Activated T-cell treated with anti-CD3 and anti-CD28 coated beads for 1 hour (primary cell): ENCODE data around the gene CTBP2.
"Not testable (repeated sequence)": the region's sequence is repeated elsewhere in the genome, so short reads cannot be mapped to it uniquely, and the experiment has no call there.

Source experiments
- DNase-seq: peaks from one replicate; pipeline ENCODE4 v3.0.0-alpha.2; 2020; ENCODE audit warnings: low read depth

CTBP2 gene

GRCh38 chr10:125087191-125087896 is 73.0 kb downstream of the CTBP2 start:
- DNase-seq = no peak

GRCh38 chr10:125086691-125087090 is 73.7 kb downstream of the CTBP2 start:
- no peak for DNase-seq

- no peak for DNase-seq
Observed at GRCh38 chr10:125085258-125086054, 74.9 kb downstream of the CTBP2 start.

GRCh38 chr10:125084614-125085257 is 75.6 kb downstream of the CTBP2 start:
- no peak for DNase-seq

DNA sequence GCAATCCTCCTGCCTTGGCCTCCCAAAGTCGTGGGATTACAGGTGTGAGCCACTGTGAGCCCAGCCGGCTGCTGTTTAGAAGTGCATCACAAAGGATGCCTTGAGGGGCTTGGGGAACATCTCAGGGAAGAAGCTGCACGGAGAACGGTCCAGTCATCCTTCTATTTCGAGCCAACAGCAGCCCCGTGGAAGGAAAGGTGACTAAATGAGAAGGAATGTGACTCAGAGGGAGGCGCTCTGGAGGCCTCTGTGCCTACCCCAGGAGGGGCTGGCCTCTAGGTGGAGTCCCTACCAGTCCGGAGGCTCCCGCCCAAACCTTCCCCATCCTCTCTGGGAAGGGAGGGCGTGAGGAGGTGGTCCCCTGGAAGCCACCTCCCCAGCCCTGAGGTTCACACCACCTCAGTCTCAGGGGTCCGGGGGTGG is 76.2 kb downstream of the CTBP2 start:
- no peak for DNase-seq

DNA sequence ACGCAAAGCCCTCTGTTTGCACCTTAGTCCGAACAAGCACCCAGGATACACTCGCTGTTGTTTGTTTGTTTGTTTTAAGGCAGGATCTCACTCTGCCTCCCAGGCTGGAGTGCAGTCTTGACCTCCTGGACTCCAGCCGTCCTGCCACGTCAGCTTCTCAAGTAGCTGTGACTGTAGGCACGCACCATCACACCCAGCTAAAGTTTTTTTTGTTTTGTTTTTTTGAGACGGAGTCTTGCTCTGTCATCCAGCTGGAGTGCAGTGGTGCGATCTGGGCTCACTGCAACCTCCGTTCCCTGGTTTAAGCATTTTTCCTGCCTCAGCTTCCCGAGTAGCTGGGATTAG is 76.8 kb downstream of the CTBP2 start:
- DNase-seq = no peak

DNA sequence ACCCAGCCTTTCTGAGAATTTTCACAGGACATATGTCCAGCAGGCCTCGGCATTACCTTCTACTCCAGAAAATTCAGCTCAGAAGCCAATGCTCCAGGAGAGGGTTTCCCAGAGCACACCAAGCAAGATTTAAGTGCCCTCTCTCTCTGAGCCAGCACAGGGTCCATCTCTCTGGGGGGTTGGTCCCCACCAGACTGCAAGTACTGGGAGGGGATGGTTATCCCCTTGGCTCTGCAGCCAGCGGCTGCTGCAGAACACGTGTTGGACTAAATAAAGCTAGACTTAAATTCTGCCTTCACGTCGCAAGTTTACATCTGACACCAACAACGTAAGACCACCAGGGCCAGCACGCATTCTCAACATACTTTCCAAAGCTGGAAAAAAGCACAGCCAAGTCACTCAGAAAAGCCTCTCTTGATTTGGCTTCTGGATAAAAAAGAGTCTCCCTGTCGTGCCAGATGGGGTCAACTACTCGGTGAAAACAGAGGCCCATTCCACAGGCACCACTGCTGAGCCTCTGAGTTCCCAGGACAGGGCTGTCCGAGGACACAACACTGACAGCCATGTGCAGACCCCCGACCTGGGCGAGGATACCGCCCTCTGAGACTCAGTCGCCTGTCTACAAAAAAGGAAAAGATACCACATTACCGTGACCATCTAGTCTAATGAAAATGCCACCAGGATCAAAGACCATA is 77.3 kb downstream of the CTBP2 start:
- no peak for DNase-seq

DNA sequence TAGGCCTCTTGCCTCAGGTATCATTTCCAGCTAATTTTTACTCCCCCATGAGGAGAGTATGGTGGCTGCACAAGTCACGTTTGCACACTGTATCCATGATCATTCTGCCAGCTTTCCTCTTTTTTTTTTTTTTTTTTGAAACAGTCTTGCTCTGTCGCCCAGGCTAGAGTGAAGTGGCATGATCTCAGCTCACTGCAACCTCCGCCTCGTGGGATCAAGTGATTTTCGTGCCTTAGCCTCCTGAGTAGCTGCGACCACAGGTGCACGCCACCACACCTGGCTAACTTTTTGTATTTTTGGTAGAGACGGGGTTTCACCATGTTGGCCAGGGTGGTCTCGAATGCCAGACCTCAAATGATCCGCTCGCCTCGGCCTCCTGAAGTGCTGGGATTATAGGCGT is 77.9 kb downstream of the CTBP2 start:
- not testable (repeated sequence) for DNase-seq

- no peak for DNase-seq
Observed at GRCh38 chr10:125081931-125082330, 78.4 kb downstream of the CTBP2 start.

DNA sequence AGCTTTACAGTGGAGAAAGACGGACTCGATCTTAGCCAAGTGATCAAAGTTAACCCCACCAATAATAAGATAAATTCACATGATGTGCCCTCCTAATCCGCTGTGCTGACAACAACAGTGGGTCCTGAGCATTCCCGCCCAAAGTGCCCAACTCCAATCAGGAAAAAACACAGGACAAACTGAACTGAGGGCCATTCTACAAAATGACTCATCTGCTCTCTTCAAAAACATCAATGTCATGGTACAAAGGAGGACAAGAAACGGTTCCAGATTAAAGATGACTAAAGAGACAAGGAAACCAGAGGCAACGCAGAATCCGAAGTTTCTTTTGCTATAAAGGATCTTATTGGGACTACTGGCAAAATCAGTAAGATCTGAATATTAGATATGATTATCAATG is 79.4 kb downstream of the CTBP2 start:
- DNase-seq = no peak

GRCh38 chr10:125080296-125080695 is 80.1 kb downstream of the CTBP2 start:
- no peak for DNase-seq

- no peak for DNase-seq
Observed at GRCh38 chr10:125079091-125079600, 81.2 kb downstream of the CTBP2 start.

DNA sequence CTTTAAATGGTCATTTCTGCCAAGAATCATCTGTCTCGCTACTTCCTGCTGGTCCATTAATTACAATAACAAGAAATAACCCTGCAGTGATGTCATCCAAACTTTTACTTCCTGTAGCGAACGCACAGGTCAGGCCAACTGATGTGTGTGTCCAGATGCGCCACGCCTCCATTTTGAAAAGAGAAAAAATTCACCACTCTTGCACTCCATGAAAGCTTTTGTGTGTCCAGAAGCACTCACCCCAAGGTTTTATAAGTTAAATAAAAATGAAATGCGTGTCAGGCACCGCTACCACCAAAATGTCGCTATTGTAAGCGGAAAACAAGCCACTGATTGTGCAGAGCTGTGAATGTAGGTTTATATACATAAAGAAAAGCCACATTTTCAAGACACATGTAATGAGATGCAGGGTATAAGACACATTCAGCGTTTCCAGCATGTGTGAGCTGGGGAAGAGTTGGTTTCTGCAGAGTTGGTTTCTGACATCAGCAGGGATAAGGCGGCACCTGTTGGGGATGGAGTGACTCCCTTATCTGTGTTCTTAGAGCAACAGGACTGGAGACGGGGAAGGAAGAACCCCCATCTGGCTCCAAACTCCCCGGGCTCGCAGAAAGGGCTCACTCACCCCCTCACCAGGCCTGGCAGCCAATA is 83.3 kb downstream of the CTBP2 start:
- DNase-seq = no peak

GRCh38 chr10:125076121-125076825 is 84.1 kb downstream of the CTBP2 start:
- DNase-seq = no peak

- no peak for DNase-seq
Observed at GRCh38 chr10:125073996-125074395, 86.4 kb downstream of the CTBP2 start.

DNA sequence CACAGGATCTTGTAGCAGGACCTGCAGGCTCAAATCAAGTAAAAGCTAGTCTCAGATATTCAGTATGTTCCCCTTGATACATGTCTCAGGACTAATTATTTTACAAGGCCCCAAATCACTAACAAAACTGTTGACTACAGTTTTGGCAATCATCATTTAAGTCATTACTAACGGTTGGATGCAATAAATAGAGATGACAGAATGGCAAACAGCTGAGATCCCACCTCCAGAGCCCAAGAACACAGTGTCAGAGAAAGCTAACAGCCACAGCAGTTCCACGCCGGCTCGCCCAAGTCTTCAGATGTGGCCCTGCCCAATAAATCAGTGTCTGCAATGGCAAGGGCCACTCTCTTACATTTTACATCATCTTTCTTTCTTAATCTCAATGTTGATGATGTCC is 87.6 kb downstream of the CTBP2 start:
- DNase-seq = no peak

DNA sequence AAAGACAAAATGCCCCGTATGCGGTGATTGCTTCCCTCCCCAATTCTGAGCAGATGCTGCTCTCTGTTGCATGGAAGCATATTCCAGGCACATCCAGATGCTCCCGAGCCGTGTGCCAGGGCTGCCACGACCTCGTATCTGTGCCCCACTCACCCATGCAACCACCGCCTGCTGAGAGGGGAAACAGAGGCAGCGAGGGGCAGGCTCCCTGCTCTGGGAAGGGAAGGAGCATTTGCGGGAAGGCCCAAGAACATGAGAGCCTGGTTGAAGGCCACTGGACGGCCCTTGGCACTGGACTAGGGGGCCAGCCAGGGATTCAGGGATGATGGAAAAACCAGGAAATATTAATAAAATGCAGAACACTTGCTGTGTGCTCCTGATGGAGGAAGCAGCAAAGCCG is 89.4 kb downstream of the CTBP2 start:
- DNase-seq = no peak

GRCh38 chr10:125068406-125068805 is 92.0 kb downstream of the CTBP2 start:
- no peak for DNase-seq

DNA sequence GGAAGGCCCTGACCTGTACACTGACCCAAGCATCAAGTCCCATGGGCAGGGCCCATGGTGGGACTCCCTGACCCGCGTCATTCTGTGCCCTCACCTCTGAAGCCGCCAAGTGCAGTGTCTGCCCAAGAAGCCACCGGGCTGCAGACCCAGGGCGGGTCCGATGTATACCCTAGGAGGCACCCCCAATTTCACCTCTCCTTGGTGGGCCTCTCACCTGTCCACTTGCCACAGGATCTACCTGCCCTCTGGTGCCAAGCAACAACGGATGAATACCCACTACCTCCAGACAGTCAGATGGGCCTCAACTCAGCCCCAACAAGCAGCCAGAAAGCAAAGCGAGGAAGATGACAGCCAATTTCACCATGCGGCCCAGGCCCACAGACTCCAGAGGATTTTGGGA is 92.6 kb downstream of the CTBP2 start:
- DNase-seq = no peak

DNA sequence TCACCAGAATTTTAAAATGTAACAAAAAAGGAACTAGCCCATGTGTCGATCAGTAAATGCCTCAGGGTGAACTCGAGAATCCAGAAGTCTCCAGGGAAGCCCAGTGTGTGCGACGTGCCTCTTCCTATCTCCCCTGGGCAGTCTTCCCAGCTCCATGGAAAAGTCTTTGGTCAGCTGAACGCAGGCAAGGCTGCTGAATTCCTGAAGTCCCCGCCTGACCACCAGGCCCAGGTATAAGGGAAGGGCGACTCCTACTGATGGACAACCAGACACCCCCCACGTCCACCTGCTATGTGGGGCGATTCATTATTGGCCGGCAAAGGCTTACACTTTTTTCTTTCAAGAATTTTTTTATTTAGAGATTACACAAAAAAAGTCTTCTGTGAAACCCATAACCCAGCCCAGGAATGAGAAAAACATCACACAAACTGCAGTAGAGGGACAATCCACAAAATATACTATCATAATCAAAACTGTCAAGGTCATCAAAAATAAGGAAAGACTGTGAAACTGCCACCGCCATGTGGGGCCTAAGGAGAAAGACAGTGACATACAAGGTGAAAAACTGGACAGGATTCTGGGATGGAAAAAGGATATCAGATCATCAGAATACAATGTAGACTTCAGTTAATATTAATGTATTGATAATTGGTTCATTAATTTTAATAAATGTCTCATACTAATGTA is 93.5 kb downstream of the CTBP2 start:
- no peak for DNase-seq
